GM23338 (cell line): ENCODE data around the gene SNURF.

Experiments used
- ZNF462 ChIP-seq: fragments of 250-450 bp; sonication (Bioruptor Pico); IDR thresholded peaks from 2 replicates; pipeline ENCODE4 v1.5.0; 2020; ENCODE audit warnings: mild to moderate bottlenecking, moderate library complexity
- TF ChIP-seq, protein P1 (sequence below), 2 experiments: fragments of 200-600 bp in 1 of 2; sonication (generic) in 1 of 2; conservative IDR thresholded peaks; 2 replicates each; pipeline versions ENCODE4 v1.5.1 to v1.6.1; 2016 to 2017; ENCODE audit warnings: antibody characterized with exemption in 2 of 2, low read depth in 2 of 2, mild to moderate bottlenecking in 2 of 2, moderate library complexity in 1 of 2

GRCh38 chr15:24933716-24934115, 21.1 kb upstream of the SNURF start:
- TF ChIP-seq ZNF462 (CRISPR knock-in tag), result no peak
- TF ChIP-seq, protein P1, sequence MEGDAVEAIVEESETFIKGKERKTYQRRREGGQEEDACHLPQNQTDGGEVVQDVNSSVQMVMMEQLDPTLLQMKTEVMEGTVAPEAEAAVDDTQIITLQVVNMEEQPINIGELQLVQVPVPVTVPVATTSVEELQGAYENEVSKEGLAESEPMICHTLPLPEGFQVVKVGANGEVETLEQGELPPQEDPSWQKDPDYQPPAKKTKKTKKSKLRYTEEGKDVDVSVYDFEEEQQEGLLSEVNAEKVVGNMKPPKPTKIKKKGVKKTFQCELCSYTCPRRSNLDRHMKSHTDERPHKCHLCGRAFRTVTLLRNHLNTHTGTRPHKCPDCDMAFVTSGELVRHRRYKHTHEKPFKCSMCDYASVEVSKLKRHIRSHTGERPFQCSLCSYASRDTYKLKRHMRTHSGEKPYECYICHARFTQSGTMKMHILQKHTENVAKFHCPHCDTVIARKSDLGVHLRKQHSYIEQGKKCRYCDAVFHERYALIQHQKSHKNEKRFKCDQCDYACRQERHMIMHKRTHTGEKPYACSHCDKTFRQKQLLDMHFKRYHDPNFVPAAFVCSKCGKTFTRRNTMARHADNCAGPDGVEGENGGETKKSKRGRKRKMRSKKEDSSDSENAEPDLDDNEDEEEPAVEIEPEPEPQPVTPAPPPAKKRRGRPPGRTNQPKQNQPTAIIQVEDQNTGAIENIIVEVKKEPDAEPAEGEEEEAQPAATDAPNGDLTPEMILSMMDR (conservative IDR thresholded peaks at IDR 0.05; ENCODE audit: low read depth in 2 of 2), result no peak
